OCI-LY3 (cell line): ENCODE data around the gene ESPNL.

ENCODE experiments used
- H2AFZ ChIP-seq: fragments of 200-600, 300-600 bp; shearing (Covaris generic); 2 replicates; pipeline ENCODE4 v1.6.0; 2014; ENCODE audit warnings: antibody characterized with exemption, low read depth, low read length
- H3K27ac ChIP-seq: fragments of 200-600, 300-600 bp; sonication (generic); 2 replicates; pipeline ENCODE4 v1.5.1; 2014; ENCODE audit warnings: mild to moderate bottlenecking, low read length, moderate library complexity, mixed read lengths
- H3K27me3 ChIP-seq: fragments of 200-600, 300-600 bp; sonication (generic); 2 replicates; pipeline ENCODE4 v1.6.1; 2014; ENCODE audit warnings: low read depth, low read length, mixed read lengths
- H3K36me3 ChIP-seq: fragments of 200-600, 300-600 bp; sonication (generic); replicated peaks from 2 replicates; pipeline ENCODE3; 2014; ENCODE audit warnings: low read depth, low read length, mixed read lengths
- H3K4me1 ChIP-seq: fragments of 300-600, 200-600 bp; sonication (generic); 2 replicates; pipeline ENCODE4 v1.6.1; 2014; ENCODE audit warnings: low read length, mixed read lengths
- H3K4me2 ChIP-seq: fragments of 200-600, 300-600 bp; sonication (generic); 2 replicates; pipeline ENCODE4 v1.6.1; 2014; ENCODE audit warnings: low read length, mixed read lengths
- H3K4me3 ChIP-seq: fragments of 300-600, 200-600 bp; sonication (generic); 2 replicates; pipeline ENCODE4 v1.5.1; 2014; ENCODE audit warnings: antibody characterized with exemption, mild to moderate bottlenecking, low read length, moderate library complexity
- H3K79me2 ChIP-seq: fragments of 300-600, 200-600 bp; shearing (Covaris generic); 2 replicates; pipeline ENCODE4 v1.6.1; 2014; ENCODE audit warnings: mild to moderate bottlenecking, low read length, mixed read lengths
- H3K9ac ChIP-seq: fragments of 300-600, 200-600 bp; shearing (Covaris generic); 2 replicates; pipeline ENCODE4 v1.6.0; 2014; ENCODE audit warnings: mild to moderate bottlenecking, low read length, moderate library complexity
- H3K9me3 ChIP-seq: fragments of 200-600, 300-600 bp; shearing (Covaris generic); 2 replicates; pipeline ENCODE4 v1.6.1; 2014; ENCODE audit warnings: low read length, mixed read lengths; ENCODE audit not compliant: insufficient read depth
- H4K20me1 ChIP-seq: fragments of 200-600, 300-600 bp; sonication (generic); 2 replicates; pipeline ENCODE4 v1.6.1; 2016; ENCODE audit warnings: low read length, mixed read lengths; ENCODE audit not compliant: insufficient read depth
- CTCF ChIP-seq: fragments of 200-600, 300-600 bp; sonication (generic); IDR thresholded peaks from 2 replicates; pipeline ENCODE4 v1.5.1; 2014; ENCODE audit warnings: antibody characterized with exemption, low read length, low read depth
- EZH2phosphoT487 ChIP-seq: fragments of 200-600 bp; shearing (Covaris generic); IDR thresholded peaks from 2 replicates; pipeline ENCODE4 v1.6.1; 2018; ENCODE audit warnings: antibody characterized with exemption, mixed run types, low read depth

The ESPNL gene

GRCh38 chr2:238161291-238162051, 61.3 kb downstream of the ESPNL start:
- H3K4me2 ChIP-seq, result no peak overlapping the region
- TF ChIP-seq EZH2phosphoT487 (no peak), CTCF (no peak)
- peaks cover 16% of the 10 kb centered on the region for H3K4me1 ChIP-seq

GRCh38 chr2:238162251-238162845, 62.2 kb downstream of the ESPNL start:
- no peaks in the 10 kb centered on the region for H3K27me3 ChIP-seq

More at GRCh38 chr2:238161291-238162051, 61.3 kb downstream of the ESPNL start:
- no peaks in the 10 kb centered on the region for H3K79me2 ChIP-seq
- H3K27me3 ChIP-seq, result no peaks in the 10 kb centered on the region
- H3K4me3 ChIP-seq, result no peak overlapping the region
- no peaks in the 10 kb centered on the region for H4K20me1 ChIP-seq
- no peak overlapping the region for H3K27ac ChIP-seq
- no peak overlapping the region for H2AFZ ChIP-seq
- H3K9me3 ChIP-seq, result no peaks in the 10 kb centered on the region
- peak overlapping the region; percentile 42; the same call in 1 of the 2 replicates for H3K9ac ChIP-seq
- H3K36me3 ChIP-seq, result no peaks in the 10 kb centered on the region

GRCh38 chr2:238162846-238163441, 62.8 kb downstream of the ESPNL start:
- Histone ChIP-seq H3K9me3 (no peaks in the 10 kb centered on the region), H3K36me3 (no peaks in the 10 kb centered on the region), H3K4me2 (no peak overlapping the region), H3K27ac (no peak overlapping the region), H3K4me3 (no peak overlapping the region), H3K27me3 (no peaks in the 10 kb centered on the region), H3K4me1 (peaks cover 16% of the 10 kb centered on the region), H2AFZ (no peak overlapping the region), H4K20me1 (no peaks in the 10 kb centered on the region), H3K9ac (no peak overlapping the region), H3K79me2 (no peaks in the 10 kb centered on the region)
- TF ChIP-seq CTCF, result no peak

More at GRCh38 chr2:238162251-238162845, 62.2 kb downstream of the ESPNL start:
- no peaks in the 10 kb centered on the region for H4K20me1 ChIP-seq
- no peak overlapping the region for H3K4me2 ChIP-seq
- H3K9ac ChIP-seq, result no peak overlapping the region
- no peaks in the 10 kb centered on the region for H3K9me3 ChIP-seq
- no peak overlapping the region for H3K4me3 ChIP-seq
- no peaks in the 10 kb centered on the region for H3K36me3 ChIP-seq
- H3K27ac ChIP-seq, result no peak overlapping the region
- TF ChIP-seq CTCF (no peak), EZH2phosphoT487 (no peak)
- H3K79me2 ChIP-seq, result no peaks in the 10 kb centered on the region
- H3K4me1 ChIP-seq, result peaks cover 16% of the 10 kb centered on the region
- no peak overlapping the region for H2AFZ ChIP-seq

- H2AFZ ChIP-seq, result no peak overlapping the region
- H3K4me2 ChIP-seq, result no peak overlapping the region
- no peak overlapping the region for H3K9ac ChIP-seq
- H3K4me3 ChIP-seq, result no peak overlapping the region
- no peaks in the 10 kb centered on the region for H4K20me1 ChIP-seq
- no peak overlapping the region for H3K27ac ChIP-seq
- no peak for TF ChIP-seq EZH2phosphoT487
- no peak for TF ChIP-seq CTCF
- peaks cover 16% of the 10 kb centered on the region for H3K4me1 ChIP-seq
- H3K36me3 ChIP-seq, result no peaks in the 10 kb centered on the region
- H3K79me2 ChIP-seq, result no peaks in the 10 kb centered on the region
- no peaks in the 10 kb centered on the region for H3K27me3 ChIP-seq
- no peaks in the 10 kb centered on the region for H3K9me3 ChIP-seq
Observed at GRCh38 chr2:238163481-238164198, 63.5 kb downstream of the ESPNL start.
